HepG2 (cell line): ENCODE data around the gene NT5C. TPM values are rescaled to one million over a fixed set of nuclear protein-coding genes. Genes with fewer than 3 reads are reported as not detected.

Source experiments
- ADNP ChIP-seq: sonication (generic); formaldehyde crosslinking; IDR thresholded peaks from 2 replicates; pipeline ENCODE4 v1.4.0; 2020; ENCODE audit warnings: missing genetic modification reagents
- FOXJ3 ChIP-seq: sonication (generic); formaldehyde crosslinking; IDR thresholded peaks from 2 replicates; pipeline ENCODE4 v1.4.0; 2020; ENCODE audit warnings: missing genetic modification reagents, mild to moderate bottlenecking, borderline replicate concordance
- HDAC1 ChIP-seq: sonication (generic); formaldehyde crosslinking; IDR thresholded peaks from 2 replicates; pipeline ENCODE4 v1.5.1; 2020; ENCODE audit warnings: mild to moderate bottlenecking, missing genetic modification reagents
- HIC2 ChIP-seq: sonication (generic); formaldehyde crosslinking; IDR thresholded peaks from 2 replicates; pipeline ENCODE4 v1.9.0; 2022; ENCODE audit warnings: low read depth, missing genetic modification reagents
- RXRB ChIP-seq: IDR thresholded peaks from 2 replicates; pipeline ENCODE4 v1.6.1; 2016; ENCODE audit warnings: borderline replicate concordance, missing genetic modification reagents, missing compliant biosample characterization
- ZBTB7B ChIP-seq: sonication (generic); formaldehyde crosslinking; IDR thresholded peaks from 2 replicates; pipeline ENCODE4 v1.4.0; 2020; ENCODE audit warnings: missing genetic modification reagents
- ZNF33A ChIP-seq: sonication (generic); formaldehyde crosslinking; IDR thresholded peaks from 2 replicates; pipeline ENCODE4 v1.5.1; 2020; ENCODE audit warnings: missing genetic modification reagents, mild to moderate bottlenecking, moderate library complexity, borderline replicate concordance
- ZNF574 ChIP-seq: sonication (generic); formaldehyde crosslinking; IDR thresholded peaks from 2 replicates; pipeline ENCODE4 v1.4.0; 2020; ENCODE audit warnings: missing genetic modification reagents
- ZNF629 ChIP-seq: sonication (generic); formaldehyde crosslinking; conservative IDR thresholded peaks from 2 replicates; pipeline ENCODE4 v1.5.0; 2020; ENCODE audit warnings: missing genetic modification reagents
- ZNF737 ChIP-seq: sonication (generic); formaldehyde crosslinking; IDR thresholded peaks from 2 replicates; pipeline ENCODE4 v1.5.0; 2020; ENCODE audit warnings: missing genetic modification reagents, mild to moderate bottlenecking, borderline replicate concordance
- ZSCAN20 ChIP-seq: sonication (generic); formaldehyde crosslinking; IDR thresholded peaks from 2 replicates; pipeline ENCODE4 v1.4.0; 2020; ENCODE audit warnings: missing genetic modification reagents, mild to moderate bottlenecking, borderline replicate concordance
- ZSCAN31 ChIP-seq: sonication (generic); formaldehyde crosslinking; IDR thresholded peaks from 2 replicates; pipeline ENCODE4 v1.5.0; 2020; ENCODE audit warnings: low read depth, mild to moderate bottlenecking, missing genetic modification reagents
- polyA plus RNA-seq, 8 experiments: library from polyadenylated mRNA; depleted of rRNA in 3 of 8; stranded (reverse) in 7 of 8; unstranded in 1 of 8; fragments of >200 nt; fragmentation: Illumina TruSeq in 4 of 8; extraction: Trizol in 4 of 8; gene quantifications; 2 replicates each; pipeline versions ENCODE4 v1.2.1 to v1.2.3, GENCODE V29; 2011 to 2016; ENCODE audit warnings: low read depth in 4 of 8, missing spikeins in 1 of 8, mixed read lengths in 1 of 8; ENCODE audit not compliant: insufficient read depth in 1 of 8
- total RNA-seq, 5 experiments: library from RNA; depleted of rRNA; stranded (reverse); fragments of >200 nt; fragmentation: Illumina TruSeq; extraction: Trizol; gene quantifications; 2 replicates each; pipeline ENCODE4 v1.2.3, GENCODE V29; 2016; ENCODE audit warnings: low read depth in 1 of 5
- TF ChIP-seq, protein P1 (sequence below): sonication (generic); formaldehyde crosslinking; IDR thresholded peaks from 2 replicates; pipeline ENCODE4 v1.4.0; 2020; ENCODE audit warnings: missing genetic modification reagents, borderline replicate concordance
- TF ChIP-seq, protein P2 (sequence below): sonication (generic); formaldehyde crosslinking; IDR thresholded peaks from 2 replicates; pipeline ENCODE4 v1.5.0; 2020; ENCODE audit warnings: mild to moderate bottlenecking, missing genetic modification reagents
- TF ChIP-seq, protein P3 (sequence below): IDR thresholded peaks from 2 replicates; pipeline ENCODE4 v1.6.1; 2016; ENCODE audit warnings: missing biosample characterization, missing genetic modification reagents, low read depth

NT5C gene
- total and polyA plus RNA-seq, 2 of the 13 experiments (the other 11 are each of a cell fraction or from before 2014, with no cell fraction given): 42.8 to 48.6 TPM

GRCh38 chr17:75133001-75133400 lies 1.5 kb upstream of the NT5C start (continued):
- TF ChIP-seq, protein P1, sequence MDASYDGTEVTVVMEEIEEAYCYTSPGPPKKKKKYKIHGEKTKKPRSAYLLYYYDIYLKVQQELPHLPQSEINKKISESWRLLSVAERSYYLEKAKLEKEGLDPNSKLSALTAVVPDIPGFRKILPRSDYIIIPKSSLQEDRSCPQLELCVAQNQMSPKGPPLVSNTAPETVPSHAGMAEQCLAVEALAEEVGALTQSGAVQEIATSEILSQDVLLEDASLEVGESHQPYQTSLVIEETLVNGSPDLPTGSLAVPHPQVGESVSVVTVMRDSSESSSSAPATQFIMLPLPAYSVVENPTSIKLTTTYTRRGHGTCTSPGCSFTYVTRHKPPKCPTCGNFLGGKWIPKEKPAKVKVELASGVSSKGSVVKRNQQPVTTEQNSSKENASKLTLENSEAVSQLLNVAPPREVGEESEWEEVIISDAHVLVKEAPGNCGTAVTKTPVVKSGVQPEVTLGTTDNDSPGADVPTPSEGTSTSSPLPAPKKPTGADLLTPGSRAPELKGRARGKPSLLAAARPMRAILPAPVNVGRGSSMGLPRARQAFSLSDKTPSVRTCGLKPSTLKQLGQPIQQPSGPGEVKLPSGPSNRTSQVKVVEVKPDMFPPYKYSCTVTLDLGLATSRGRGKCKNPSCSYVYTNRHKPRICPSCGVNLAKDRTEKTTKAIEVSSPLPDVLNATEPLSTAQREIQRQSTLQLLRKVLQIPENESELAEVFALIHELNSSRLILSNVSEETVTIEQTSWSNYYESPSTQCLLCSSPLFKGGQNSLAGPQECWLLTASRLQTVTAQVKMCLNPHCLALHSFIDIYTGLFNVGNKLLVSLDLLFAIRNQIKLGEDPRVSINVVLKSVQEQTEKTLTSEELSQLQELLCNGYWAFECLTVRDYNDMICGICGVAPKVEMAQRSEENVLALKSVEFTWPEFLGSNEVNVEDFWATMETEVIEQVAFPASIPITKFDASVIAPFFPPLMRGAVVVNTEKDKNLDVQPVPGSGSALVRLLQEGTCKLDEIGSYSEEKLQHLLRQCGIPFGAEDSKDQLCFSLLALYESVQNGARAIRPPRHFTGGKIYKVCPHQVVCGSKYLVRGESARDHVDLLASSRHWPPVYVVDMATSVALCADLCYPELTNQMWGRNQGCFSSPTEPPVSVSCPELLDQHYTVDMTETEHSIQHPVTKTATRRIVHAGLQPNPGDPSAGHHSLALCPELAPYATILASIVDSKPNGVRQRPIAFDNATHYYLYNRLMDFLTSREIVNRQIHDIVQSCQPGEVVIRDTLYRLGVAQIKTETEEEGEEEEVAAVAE (CRISPR knock-in tag): no peak
- no peak; the same call in 1 of the 2 replicates for TF ChIP-seq RXRB (CRISPR knock-in tag)
- 0 out of 2 replicates have a peak, but pooled peaks have one; percentile 8 for TF ChIP-seq ZNF574 (CRISPR knock-in tag)
- no peak for TF ChIP-seq ADNP
- no peak for TF ChIP-seq ZBTB7B (CRISPR knock-in tag)
- no peak for TF ChIP-seq ZSCAN20
- TF ChIP-seq ZSCAN31 (CRISPR knock-in tag): 0 out of 2 replicates have a peak, but pooled peaks have one; percentile 7
- TF ChIP-seq, protein P2, sequence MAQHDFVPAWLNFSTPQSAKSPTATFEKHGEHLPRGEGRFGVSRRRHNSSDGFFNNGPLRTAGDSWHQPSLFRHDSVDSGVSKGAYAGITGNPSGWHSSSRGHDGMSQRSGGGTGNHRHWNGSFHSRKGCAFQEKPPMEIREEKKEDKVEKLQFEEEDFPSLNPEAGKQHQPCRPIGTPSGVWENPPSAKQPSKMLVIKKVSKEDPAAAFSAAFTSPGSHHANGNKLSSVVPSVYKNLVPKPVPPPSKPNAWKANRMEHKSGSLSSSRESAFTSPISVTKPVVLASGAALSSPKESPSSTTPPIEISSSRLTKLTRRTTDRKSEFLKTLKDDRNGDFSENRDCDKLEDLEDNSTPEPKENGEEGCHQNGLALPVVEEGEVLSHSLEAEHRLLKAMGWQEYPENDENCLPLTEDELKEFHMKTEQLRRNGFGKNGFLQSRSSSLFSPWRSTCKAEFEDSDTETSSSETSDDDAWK (CRISPR knock-in tag): no peak
- TF ChIP-seq ZNF33A (CRISPR knock-in tag): no peak
- no peak for TF ChIP-seq ZNF737
- TF ChIP-seq FOXJ3 (CRISPR knock-in tag): no peak; the same call in 1 of the 2 replicates
- TF ChIP-seq ZNF629 (CRISPR knock-in tag): no peak
- TF ChIP-seq HIC2 (CRISPR knock-in tag): 0 out of 2 replicates have a peak, but pooled peaks have one; percentile 26
- TF ChIP-seq HDAC1 (CRISPR knock-in tag): 0 out of 2 replicates have a peak, but pooled peaks have one; percentile 5
- TF ChIP-seq, protein P3, sequence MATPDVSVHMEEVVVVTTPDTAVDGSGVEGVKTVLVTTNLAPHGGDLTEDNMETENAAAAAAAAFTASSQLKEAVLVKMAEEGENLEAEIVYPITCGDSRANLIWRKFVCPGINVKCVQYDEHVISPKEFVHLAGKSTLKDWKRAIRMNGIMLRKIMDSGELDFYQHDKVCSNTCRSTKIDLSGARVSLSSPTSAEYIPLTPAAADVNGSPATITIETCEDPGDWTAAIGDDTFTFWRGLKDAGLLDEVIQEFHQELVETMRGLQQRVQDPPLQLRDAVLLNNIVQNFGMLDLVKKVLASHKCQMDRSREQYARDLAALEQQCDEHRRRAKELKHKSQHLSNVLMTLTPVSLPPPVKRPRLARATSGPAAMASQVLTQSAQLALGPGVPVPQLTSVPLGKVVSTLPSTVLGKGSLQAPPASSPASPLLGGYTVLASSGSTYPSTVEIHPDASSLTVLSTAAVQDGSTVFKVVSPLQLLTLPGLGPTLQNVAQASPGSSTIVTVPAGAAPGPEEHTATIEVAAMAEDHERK (CRISPR knock-in tag): no peak
